ENCODE results near the gene ITGB7.
A peak's percentile ranks its signal among the peaks of the same experiment; 100 is the strongest.

Gene ITGB7

GRCh38 chr12:53191096-53191884, 15.8 kb downstream of the ITGB7 start:
- Histone ChIP-seq H2BK5ac (ENCODE audit: low read length) (no peak overlapping the region), H2BK15ac (ENCODE audit: low read length) (no peak overlapping the region), H3K4ac (ENCODE audit: low read length) (no peak overlapping the region), H2BK12ac (ENCODE audit: low read length) (no peak overlapping the region), H3K27ac (replicated peaks; ENCODE audit: low read length) (no peak overlapping the region), H3K23ac (ENCODE audit: low read depth, low read length, poor library complexity) (no peak overlapping the region), H2AK5ac (ENCODE audit: low read depth, low read length) (no peak overlapping the region), H3K79me1 (ENCODE audit: low read depth, low read length) (no peaks in the 10 kb centered on the region), H2BK120ac (ENCODE audit: low read depth, low read length) (no peak overlapping the region), H3K4me2 (ENCODE audit: insufficient read depth, low read length, poor library complexity, severe bottlenecking) (no peak overlapping the region), H4K8ac (ENCODE audit: low read depth, low read length) (no peak overlapping the region), H3K14ac (ENCODE audit: low read length) (no peak overlapping the region), H3K4me3 (ENCODE audit: low read length in 2 of 2) (no peak overlapping the region), H3K27me3 (ENCODE audit: control insufficient read depth in 3 of 3, insufficient read depth in 3 of 3, low read depth in 1 of 3, low read length in 3 of 3) (peaks cover 0 to 9% (median 6%) of the 10 kb centered on the region in 3 experiments), H3K18ac (ENCODE audit: low read length) (no peak overlapping the region), H3K36me3 (replicated peaks in 1 of 2; ENCODE audit: control insufficient read depth in 2 of 2, insufficient read depth in 2 of 2, low read length in 2 of 2) (peaks cover 30 to 55% of the 10 kb centered on the region in 2 donors), H3K9ac (ENCODE audit: low read depth, low read length, poor library complexity) (no peak overlapping the region), H3K9me3 (replicated peaks in 1 of 2; ENCODE audit: control insufficient read depth in 2 of 2, insufficient read depth in 1 of 2, low read depth in 1 of 2, low read length in 2 of 2) (no peaks in the 10 kb centered on the region), H4K91ac (ENCODE audit: low read depth, low read length, poor library complexity) (no peak overlapping the region), H2AFZ (ENCODE audit: low read length) (no peak overlapping the region), H3K4me1 (ENCODE audit: control insufficient read depth in 2 of 2, insufficient read depth in 1 of 2, low read depth in 1 of 2, low read length in 2 of 2) (no peaks in the 10 kb centered on the region)
- no peak for DNase-seq (ENCODE audit: low spot score)
- no CpG with 5 or more reads among the region's 11 CpGs for WGBS, 2 donors (ENCODE audit: extremely low coverage in 2 of 2, insufficient read length in 2 of 2, insufficient replicate concordance in 1 of 2)

- no peak overlapping the region for H2BK120ac ChIP-seq (ENCODE audit: low read depth, low read length)
- DNase-seq (ENCODE audit: low spot score), result peak; percentile 23
- H3K18ac ChIP-seq (ENCODE audit: low read length), result no peak overlapping the region
- H3K4me1 ChIP-seq (ENCODE audit: control insufficient read depth in 2 of 2, insufficient read depth in 1 of 2, low read depth in 1 of 2, low read length in 2 of 2), result no peaks in the 10 kb centered on the region
- H2BK5ac ChIP-seq (ENCODE audit: low read length), result no peak overlapping the region
- no peak overlapping the region for H3K4ac ChIP-seq (ENCODE audit: low read length)
- no CpG with 5 or more reads among the region's 14 CpGs for WGBS, 2 donors (ENCODE audit: extremely low coverage in 2 of 2, insufficient read length in 2 of 2, insufficient replicate concordance in 1 of 2)
- no peak overlapping the region for H3K9ac ChIP-seq (ENCODE audit: low read depth, low read length, poor library complexity)
- H3K79me1 ChIP-seq (ENCODE audit: low read depth, low read length), result no peaks in the 10 kb centered on the region
- no peak overlapping the region for H4K8ac ChIP-seq (ENCODE audit: low read depth, low read length)
- H3K14ac ChIP-seq (ENCODE audit: low read length), result no peak overlapping the region
- H4K91ac ChIP-seq (ENCODE audit: low read depth, low read length, poor library complexity), result no peak overlapping the region
- H2BK15ac ChIP-seq (ENCODE audit: low read length), result no peak overlapping the region
- no peak overlapping the region for H3K23ac ChIP-seq (ENCODE audit: low read depth, low read length, poor library complexity)
- no peak overlapping the region for H2AFZ ChIP-seq (ENCODE audit: low read length)
- H3K36me3 ChIP-seq (replicated peaks in 1 of 2; ENCODE audit: control insufficient read depth in 2 of 2, insufficient read depth in 2 of 2, low read length in 2 of 2), result peaks cover 38 to 65% of the 10 kb centered on the region in 2 donors
- H3K4me3 ChIP-seq (ENCODE audit: low read length in 2 of 2), result no peak overlapping the region
- H2AK5ac ChIP-seq (ENCODE audit: low read depth, low read length), result no peak overlapping the region
- no peak overlapping the region for H3K4me2 ChIP-seq (ENCODE audit: insufficient read depth, low read length, poor library complexity, severe bottlenecking)
- no peak overlapping the region for H3K27ac ChIP-seq (replicated peaks; ENCODE audit: low read length)
- H3K27me3 ChIP-seq (ENCODE audit: control insufficient read depth in 3 of 3, insufficient read depth in 3 of 3, low read depth in 1 of 3, low read length in 3 of 3), result peaks cover 0 to 4% (median 0%) of the 10 kb centered on the region in 3 experiments
- H2BK12ac ChIP-seq (ENCODE audit: low read length), result no peak overlapping the region
- H3K9me3 ChIP-seq (replicated peaks in 1 of 2; ENCODE audit: control insufficient read depth in 2 of 2, insufficient read depth in 1 of 2, low read depth in 1 of 2, low read length in 2 of 2), result no peaks in the 10 kb centered on the region
Observed at GRCh38 chr12:53190108-53190729, 16.8 kb downstream of the ITGB7 start.

GRCh38 chr12:53187145-53187899, 19.7 kb downstream of the ITGB7 start:
- no peak overlapping the region for H3K4me2 ChIP-seq (ENCODE audit: insufficient read depth, low read length, poor library complexity, severe bottlenecking)
- no peak overlapping the region for H2BK15ac ChIP-seq (ENCODE audit: low read length)
- no peak overlapping the region for H3K14ac ChIP-seq (ENCODE audit: low read length)
- no peak overlapping the region for H3K9ac ChIP-seq (ENCODE audit: low read depth, low read length, poor library complexity)
- peaks cover 48 to 92% of the 10 kb centered on the region in 2 donors for H3K36me3 ChIP-seq (replicated peaks in 1 of 2; ENCODE audit: control insufficient read depth in 2 of 2, insufficient read depth in 2 of 2, low read length in 2 of 2)
- DNase-seq (ENCODE audit: low spot score), result no peak
- H4K8ac ChIP-seq (ENCODE audit: low read depth, low read length), result no peak overlapping the region
- peaks cover 4% of the 10 kb centered on the region for H3K79me1 ChIP-seq (ENCODE audit: low read depth, low read length)
- no peak overlapping the region for H3K18ac ChIP-seq (ENCODE audit: low read length)
- no peak overlapping the region for H2BK120ac ChIP-seq (ENCODE audit: low read depth, low read length)
- H3K9me3 ChIP-seq (replicated peaks in 1 of 2; ENCODE audit: control insufficient read depth in 2 of 2, insufficient read depth in 1 of 2, low read depth in 1 of 2, low read length in 2 of 2), result no peaks in the 10 kb centered on the region
- no peak overlapping the region for H2BK12ac ChIP-seq (ENCODE audit: low read length)
- H2BK5ac ChIP-seq (ENCODE audit: low read length), result no peak overlapping the region
- H2AFZ ChIP-seq (ENCODE audit: low read length), result no peak overlapping the region
- no peak overlapping the region for H3K4me3 ChIP-seq (ENCODE audit: low read length in 2 of 2)
- no peak overlapping the region for H3K23ac ChIP-seq (ENCODE audit: low read depth, low read length, poor library complexity)
- no peaks in the 10 kb centered on the region for H3K27me3 ChIP-seq (ENCODE audit: control insufficient read depth in 3 of 3, insufficient read depth in 3 of 3, low read depth in 1 of 3, low read length in 3 of 3)
- H3K4ac ChIP-seq (ENCODE audit: low read length), result no peak overlapping the region
- H3K4me1 ChIP-seq (ENCODE audit: control insufficient read depth in 2 of 2, insufficient read depth in 1 of 2, low read depth in 1 of 2, low read length in 2 of 2), result peaks cover 8 to 9% of the 10 kb centered on the region in 2 donors
- no peak overlapping the region for H3K27ac ChIP-seq (replicated peaks; ENCODE audit: low read length)
- H2AK5ac ChIP-seq (ENCODE audit: low read depth, low read length), result no peak overlapping the region
- no peak overlapping the region for H4K91ac ChIP-seq (ENCODE audit: low read depth, low read length, poor library complexity)
- WGBS, 2 donors (ENCODE audit: extremely low coverage in 2 of 2, insufficient read length in 2 of 2, insufficient replicate concordance in 1 of 2), result no CpG with 5 or more reads among the region's 15 CpGs

GRCh38 chr12:53186745-53187144, 20.3 kb downstream of the ITGB7 start:
- Histone ChIP-seq H3K14ac (ENCODE audit: low read length) (no peak overlapping the region), H3K23ac (ENCODE audit: low read depth, low read length, poor library complexity) (no peak overlapping the region), H2BK12ac (ENCODE audit: low read length) (no peak overlapping the region), H3K27me3 (ENCODE audit: control insufficient read depth in 3 of 3, insufficient read depth in 3 of 3, low read depth in 1 of 3, low read length in 3 of 3) (no peaks in the 10 kb centered on the region), H3K79me1 (ENCODE audit: low read depth, low read length) (peaks cover 4% of the 10 kb centered on the region), H3K9me3 (replicated peaks in 1 of 2; ENCODE audit: control insufficient read depth in 2 of 2, insufficient read depth in 1 of 2, low read depth in 1 of 2, low read length in 2 of 2) (peaks cover 2 to 5% of the 10 kb centered on the region in 2 donors), H3K4me3 (ENCODE audit: low read length in 2 of 2) (no peak overlapping the region), H2BK5ac (ENCODE audit: low read length) (no peak overlapping the region), H3K9ac (ENCODE audit: low read depth, low read length, poor library complexity) (no peak overlapping the region), H4K91ac (ENCODE audit: low read depth, low read length, poor library complexity) (no peak overlapping the region), H3K4me1 (ENCODE audit: control insufficient read depth in 2 of 2, insufficient read depth in 1 of 2, low read depth in 1 of 2, low read length in 2 of 2) (peaks cover 11 to 14% of the 10 kb centered on the region in 2 donors), H3K4ac (ENCODE audit: low read length) (no peak overlapping the region), H3K4me2 (ENCODE audit: insufficient read depth, low read length, poor library complexity, severe bottlenecking) (no peak overlapping the region), H3K18ac (ENCODE audit: low read length) (no peak overlapping the region), H2BK120ac (ENCODE audit: low read depth, low read length) (no peak overlapping the region), H3K36me3 (replicated peaks in 1 of 2; ENCODE audit: control insufficient read depth in 2 of 2, insufficient read depth in 2 of 2, low read length in 2 of 2) (peaks cover 51 to 92% of the 10 kb centered on the region in 2 donors), H4K8ac (ENCODE audit: low read depth, low read length) (no peak overlapping the region), H2BK15ac (ENCODE audit: low read length) (no peak overlapping the region), H3K27ac (replicated peaks; ENCODE audit: low read length) (no peak overlapping the region), H2AK5ac (ENCODE audit: low read depth, low read length) (no peak overlapping the region), H2AFZ (ENCODE audit: low read length) (no peak overlapping the region)
- no peak for DNase-seq (ENCODE audit: low spot score)
- no CpG with 5 or more reads among the region's 4 CpGs for WGBS, 2 donors (ENCODE audit: extremely low coverage in 2 of 2, insufficient read length in 2 of 2, insufficient replicate concordance in 1 of 2)

All from neuronal stem cell (in vitro differentiated cells).